Putamen (tissue), 1 donor: ENCODE results near the gene SLC26A1.

ENCODE experiments used
- DNase-seq: peaks from one replicate; pipeline ENCODE4 v3.0.0-alpha.2; 2016; ENCODE audit warnings: low spot score

SLC26A1 gene

GRCh38 chr4:993111-994029 is at the start of gene SLC26A1:
SLC26A1 (minus strand) TSS chr4:993404; CDS start chr4:991703, 1,701 bp downstream.
- DNase-seq, result no peak

- no peak for DNase-seq
Measured at GRCh38 chr4:1042352-1043055, 49.3 kb upstream of the SLC26A1 start.

- no peak for DNase-seq
Measured at GRCh38 chr4:1041936-1042330, 48.7 kb upstream of the SLC26A1 start.

- no peak for DNase-seq
Measured at GRCh38 chr4:1041147-1041935, 48.1 kb upstream of the SLC26A1 start.

GRCh38 chr4:1040344-1041146 is 47.3 kb upstream of the SLC26A1 start:
- no peak for DNase-seq

GRCh38 chr4:1039493-1040343 is 46.5 kb upstream of the SLC26A1 start:
- no peak for DNase-seq

- no peak for DNase-seq
Measured at GRCh38 chr4:1038948-1039492, 45.8 kb upstream of the SLC26A1 start.

GRCh38 chr4:1036976-1037810 is 44.0 kb upstream of the SLC26A1 start:
- DNase-seq, result no peak

- no peak for DNase-seq
Measured at GRCh38 chr4:1036095-1036494, 42.9 kb upstream of the SLC26A1 start.

GRCh38 chr4:1035510-1035909 is 42.3 kb upstream of the SLC26A1 start:
- peak; percentile 92 for DNase-seq

GRCh38 chr4:1033840-1034551 is 40.8 kb upstream of the SLC26A1 start:
- DNase-seq, result peak; percentile 60

GRCh38 chr4:1032861-1033260 is 39.7 kb upstream of the SLC26A1 start:
- no peak for DNase-seq

- no peak for DNase-seq
Measured at GRCh38 chr4:1031956-1032795, 39.0 kb upstream of the SLC26A1 start.

GRCh38 chr4:1031346-1031745 is 38.1 kb upstream of the SLC26A1 start:
- no peak for DNase-seq

- DNase-seq, result no peak
Measured at GRCh38 chr4:1030559-1030958, 37.4 kb upstream of the SLC26A1 start.

- DNase-seq, result no peak
Measured at GRCh38 chr4:1030031-1030430, 36.8 kb upstream of the SLC26A1 start.

GRCh38 chr4:1029529-1029928 is 36.3 kb upstream of the SLC26A1 start:
- DNase-seq, result no peak
